Endothelial cell of umbilical vein (primary cell): Measurements from ENCODE around the gene NINJ2.

Source experiments
- CTCF ChIP-seq, 2 donors: IDR thresholded peaks; 1 replicate in 1 of 2; 2 replicates in 1 of 2; pipeline ENCODE4 v1.5.1; 2011; ENCODE audit warnings: low read length in 2 of 2, mild to moderate bottlenecking in 2 of 2, moderate library complexity in 2 of 2, control low read depth in 1 of 2, inconsistent platforms in 1 of 2, low read depth in 1 of 2; ENCODE audit not compliant: insufficient read depth in 1 of 2; ENCODE audit errors: extremely low read depth in 1 of 2
- EZH2 ChIP-seq: IDR thresholded peaks from 2 replicates; pipeline ENCODE4 v1.6.1; 2012; ENCODE audit warnings: borderline replicate concordance, low read depth, mild to moderate bottlenecking, moderate library complexity, low read length, inconsistent platforms; ENCODE audit not compliant: severe bottlenecking
- POLR2A ChIP-seq: IDR thresholded peaks from 2 replicates; pipeline ENCODE4 v1.6.1; 2012; ENCODE audit warnings: low read depth, mild to moderate bottlenecking, control low read depth, low read length
- POLR2AphosphoS5 ChIP-seq: IDR thresholded peaks from 2 replicates; pipeline ENCODE4 v1.6.1; 2012; ENCODE audit warnings: low read depth, mild to moderate bottlenecking, control low read depth, low read length, moderate library complexity; ENCODE audit not compliant: insufficient read depth

- no peak for TF ChIP-seq POLR2A
- no peak for TF ChIP-seq CTCF (IDR thresholded peaks at IDR 0.05; ENCODE audit: extremely low read depth in 1 of 2, insufficient read depth in 1 of 2, low read depth in 1 of 2, low read length in 2 of 2)
- no peak for TF ChIP-seq POLR2AphosphoS5
- no peak for TF ChIP-seq EZH2
Observed at GRCh38 chr12:581746-582145, 81.5 kb downstream of the NINJ2 start.
